HG02938 (cell line): Measurements from ENCODE around the gene GRK3.

Experiments
- ATAC-seq: cut with Tn5 transposase; IDR thresholded peaks from one replicate; pipeline ENCODE4 v1.9.1; 2021; ENCODE audit warnings: mild to moderate bottlenecking, moderate library complexity; ENCODE audit not compliant: unreplicated experiment

Gene GRK3

DNA sequence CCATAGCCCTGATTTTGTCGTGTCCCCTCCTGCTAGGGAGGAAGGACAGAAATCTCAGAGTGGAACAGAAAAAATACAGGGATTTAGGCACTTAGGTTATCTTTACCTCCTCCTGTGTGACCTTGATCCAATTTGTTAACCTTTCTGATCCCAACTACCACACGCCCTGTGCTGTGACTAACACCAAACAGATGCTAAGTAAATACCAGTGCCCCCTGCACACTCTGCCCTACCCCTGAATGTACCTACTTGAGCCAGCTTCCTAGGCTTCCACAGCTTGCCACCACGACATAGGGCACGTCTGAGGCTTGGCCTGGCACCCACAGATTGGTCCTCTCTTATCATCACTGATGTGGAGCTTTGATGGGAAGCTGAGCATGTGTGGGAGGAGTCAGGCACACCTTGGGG, 186.7 kb downstream of the GRK3 start:
- ATAC-seq, result no peak

DNA sequence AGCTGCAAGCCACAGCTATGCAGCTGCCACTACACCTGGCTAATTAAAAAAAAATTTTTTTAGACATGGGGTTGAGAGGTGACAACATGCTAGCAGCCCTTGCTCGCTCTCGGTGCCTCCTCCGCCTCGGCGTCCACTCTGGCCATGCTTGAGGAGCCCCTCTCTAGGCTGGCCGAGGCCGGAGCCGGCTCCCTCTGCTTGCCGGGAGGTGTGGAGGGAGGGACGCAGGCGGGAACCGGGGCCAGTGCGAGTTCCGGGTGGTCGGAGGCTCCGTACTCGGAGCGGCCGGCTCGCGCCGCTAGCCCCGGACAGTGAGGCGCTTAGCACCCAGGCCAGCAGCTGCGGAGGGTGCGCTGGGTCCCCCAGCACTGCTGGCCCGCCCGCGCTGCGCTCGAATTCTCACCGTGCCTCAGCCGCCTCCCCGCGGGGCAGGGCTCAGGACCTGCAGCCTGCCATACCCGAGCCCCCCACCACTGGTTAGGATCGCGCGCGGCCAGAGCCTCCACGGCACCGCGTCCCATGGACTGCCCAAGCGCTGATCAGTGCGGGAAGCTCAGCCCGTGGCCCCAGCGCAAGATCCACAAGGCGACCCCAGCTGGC, 188.2 kb downstream of the GRK3 start:
- ATAC-seq, result no peak

DNA sequence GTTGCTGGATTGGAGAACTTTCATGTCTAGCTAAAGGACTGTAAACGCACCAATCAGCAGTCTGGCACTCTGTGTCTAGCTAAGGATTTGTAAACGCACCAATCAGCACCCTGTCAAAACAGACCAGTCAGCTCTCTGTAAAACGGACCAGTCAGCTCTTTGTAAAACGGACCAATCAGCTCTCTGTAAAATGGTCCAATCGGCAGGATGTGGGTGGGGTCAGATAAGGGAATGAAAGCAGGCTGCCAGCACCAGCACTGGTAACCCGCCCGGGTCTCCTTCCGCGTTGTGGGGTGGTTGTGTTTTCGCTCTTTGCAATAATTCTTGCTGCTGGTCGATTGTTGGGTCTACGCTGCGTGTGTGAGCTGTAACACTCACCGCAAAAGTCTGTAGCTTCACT, 188.8 kb downstream of the GRK3 start:
- ATAC-seq, result no peak

DNA sequence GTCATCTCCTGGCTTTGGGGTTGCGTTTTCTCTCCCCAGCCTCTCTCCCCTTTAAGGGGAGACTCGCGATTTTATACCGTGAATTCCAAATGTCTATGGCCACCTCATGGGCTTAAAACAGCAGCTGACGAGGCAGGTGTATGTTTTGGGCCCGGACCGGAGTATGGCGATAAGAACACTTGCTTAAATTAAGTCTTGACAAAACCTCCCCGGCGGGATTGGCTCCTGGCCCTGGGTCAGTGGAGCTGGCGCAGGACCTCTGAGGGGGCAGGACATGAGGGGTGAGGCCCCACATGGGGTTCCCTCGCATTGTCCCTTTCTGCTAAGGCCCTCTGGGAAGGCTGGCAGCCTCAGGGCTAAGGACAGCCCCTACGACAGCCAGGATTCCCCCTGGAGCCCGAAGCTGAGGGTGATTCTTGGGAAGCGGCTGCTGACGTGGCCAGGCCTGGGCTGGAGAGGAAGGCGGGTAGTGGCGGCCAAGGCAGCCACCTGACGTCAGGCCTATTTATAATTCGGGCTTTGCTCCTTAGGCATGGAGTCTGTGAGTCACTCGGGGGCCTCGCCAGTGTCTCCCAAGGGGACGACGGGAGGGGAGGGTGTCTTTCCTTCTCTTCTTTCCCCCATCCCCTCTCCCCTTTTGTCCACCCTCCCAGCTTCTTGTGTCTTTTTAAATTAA, 190.2 kb downstream of the GRK3 start:
- no peak for ATAC-seq

DNA sequence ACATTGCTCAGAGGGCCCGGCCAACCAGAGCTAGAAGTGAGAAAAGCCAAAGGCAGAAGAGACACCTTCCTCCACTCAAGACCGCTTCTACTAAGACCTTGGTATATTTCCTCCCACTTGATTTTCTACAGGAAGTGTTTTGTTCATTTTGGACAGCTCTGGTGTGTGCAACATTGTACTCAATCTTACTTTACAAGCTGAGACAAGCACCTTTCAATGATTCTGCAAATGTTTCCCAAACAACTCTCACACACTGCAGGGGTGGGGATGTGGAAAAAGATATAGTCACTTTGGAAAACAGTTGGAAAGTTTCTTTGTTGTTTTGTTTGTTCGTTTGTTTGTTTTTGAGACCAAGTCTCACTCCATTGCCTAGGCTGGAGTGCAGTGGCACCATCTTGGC, 193.2 kb downstream of the GRK3 start:
- ATAC-seq, result no peak

DNA sequence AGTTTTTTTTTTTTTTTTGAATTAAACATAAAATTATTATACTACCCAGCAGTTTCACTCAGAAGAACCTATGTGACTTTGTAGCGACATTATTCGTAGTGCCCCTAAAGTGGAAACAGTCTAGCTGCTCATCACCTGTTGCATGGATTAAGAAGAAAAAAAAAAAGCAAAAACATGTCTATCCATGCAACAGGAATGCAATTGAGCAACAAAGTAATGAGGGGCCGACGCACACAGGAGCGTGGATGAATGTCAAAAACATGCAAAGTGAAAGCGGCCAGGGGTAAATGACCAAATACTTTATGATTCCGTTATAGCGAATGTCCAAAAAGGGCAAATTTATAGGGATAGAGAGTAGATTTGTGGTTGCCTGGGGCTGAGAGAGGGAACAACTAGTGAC, 193.8 kb downstream of the GRK3 start:
- no peak for ATAC-seq

DNA sequence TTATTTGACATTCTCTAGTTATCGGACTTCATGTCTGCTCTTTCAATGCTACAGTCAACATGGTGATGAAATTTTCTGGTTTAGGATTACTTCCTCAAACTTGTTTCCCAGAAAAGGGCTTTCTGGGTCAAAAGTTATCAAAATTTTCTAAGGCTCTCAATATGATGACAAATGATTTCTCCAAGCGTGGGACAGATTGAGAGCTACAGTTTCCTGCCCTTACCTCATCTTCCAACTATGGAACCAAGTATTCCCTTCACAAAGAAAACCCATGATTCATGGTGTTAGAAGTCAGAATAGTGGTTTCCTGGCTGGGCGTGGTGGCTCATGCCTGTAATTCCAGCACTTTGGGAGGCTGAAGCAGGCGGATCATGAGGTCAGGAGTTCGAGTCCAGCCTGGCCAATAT, 195.4 kb downstream of the GRK3 start:
- ATAC-seq, result no peak

DNA sequence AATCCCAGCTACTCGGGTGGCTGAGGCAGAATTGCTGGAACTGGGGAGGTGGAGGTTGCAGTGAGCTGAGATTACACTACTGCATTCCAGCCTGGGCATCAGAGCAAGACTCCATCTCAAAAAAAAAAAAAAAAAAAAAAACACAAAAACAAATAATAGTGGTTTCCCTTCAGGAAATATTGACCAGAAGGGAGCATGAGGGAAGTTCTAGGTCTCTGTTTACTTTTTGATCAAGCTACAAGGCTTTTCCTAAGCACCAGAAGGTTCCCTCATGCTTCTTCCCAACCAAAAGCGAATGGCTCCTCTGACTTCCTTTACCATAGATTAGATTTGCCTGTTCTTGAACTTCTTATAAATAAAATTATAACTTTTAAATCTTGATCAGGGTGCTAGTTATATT, 195.8 kb downstream of the GRK3 start:
- ATAC-seq, result no peak

DNA sequence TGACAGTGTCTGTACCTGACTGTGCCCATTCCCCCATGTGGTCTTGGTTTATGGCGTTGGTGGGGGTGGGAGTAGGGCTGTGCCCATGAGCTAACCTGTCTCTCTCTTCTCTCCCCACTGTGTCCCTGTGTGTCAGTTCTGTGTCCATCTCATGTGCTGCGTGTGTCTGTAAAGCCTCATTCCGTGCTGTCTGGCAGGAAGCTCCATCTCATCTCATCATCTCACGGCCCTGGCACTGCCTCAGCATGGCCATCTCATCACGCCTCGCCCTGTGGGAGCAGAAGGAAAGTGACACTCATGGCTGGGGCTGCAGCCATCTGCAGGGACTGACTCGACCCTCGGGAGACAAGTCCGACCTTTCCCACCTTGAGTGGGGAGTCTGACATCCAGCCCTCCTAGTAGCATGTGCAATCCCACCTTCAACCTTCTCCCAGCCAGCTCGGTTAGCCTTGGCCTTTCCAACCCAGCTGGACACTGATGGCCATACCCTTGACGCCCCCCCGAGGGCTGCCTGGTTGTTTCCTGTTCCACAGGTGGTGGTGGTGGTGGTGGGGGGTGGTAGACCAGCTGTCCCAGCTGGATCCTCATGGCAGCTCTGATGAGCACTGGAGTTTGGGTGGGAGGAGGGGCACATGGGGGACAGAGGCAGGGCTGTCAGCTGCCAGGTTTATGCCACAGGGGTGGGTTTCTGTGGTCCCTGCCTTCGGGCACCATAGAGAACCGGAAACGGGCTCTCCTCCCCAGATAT, 196.5 kb downstream of the GRK3 start:
- no peak for ATAC-seq

DNA sequence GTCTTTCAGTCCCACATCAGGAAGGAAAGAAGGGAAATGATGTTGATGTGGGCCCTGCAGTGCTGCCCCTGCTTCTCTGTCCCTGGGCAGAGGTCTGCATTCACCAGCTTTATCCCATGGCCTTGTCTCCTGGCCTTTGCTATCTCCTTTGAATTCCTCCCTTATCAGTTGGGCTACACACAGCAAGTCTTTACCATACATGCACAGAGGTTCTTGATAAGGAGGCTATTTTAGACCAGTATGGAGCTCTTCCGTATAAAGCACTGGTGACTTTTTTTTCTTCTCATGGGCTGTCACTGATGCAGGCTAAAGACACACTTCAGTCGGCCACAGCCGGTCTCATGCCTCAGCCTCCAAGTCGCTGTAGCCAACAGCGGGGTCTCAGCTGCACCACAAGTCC, 197.7 kb downstream of the GRK3 start:
- ATAC-seq, result no peak

DNA sequence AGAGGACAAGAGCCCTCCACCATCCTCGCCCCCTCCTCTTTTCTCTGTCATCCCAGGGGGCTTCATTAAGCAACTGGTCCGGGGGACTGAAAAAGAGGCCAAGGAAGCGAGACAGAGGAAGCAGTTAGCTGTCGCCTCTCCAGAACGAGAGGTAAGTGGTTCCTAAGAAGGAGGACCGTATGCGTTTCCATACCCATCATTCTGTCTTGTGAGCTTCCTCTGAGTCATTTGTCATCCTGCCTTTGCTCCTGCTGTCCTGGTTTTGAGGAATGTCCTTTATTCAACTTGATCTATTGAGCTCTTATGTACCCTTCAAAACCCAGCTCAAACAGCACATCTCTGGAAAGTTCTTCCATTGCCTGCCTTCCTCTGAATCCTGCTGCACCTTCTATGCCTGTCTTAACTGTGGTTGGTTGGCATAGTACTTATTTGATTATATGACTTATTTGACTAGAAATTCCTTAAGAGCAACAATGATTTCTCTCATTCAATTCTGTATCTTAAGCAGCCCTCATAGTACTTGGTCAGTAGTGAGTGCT, 198.8 kb downstream of the GRK3 start:
- no peak for ATAC-seq

DNA sequence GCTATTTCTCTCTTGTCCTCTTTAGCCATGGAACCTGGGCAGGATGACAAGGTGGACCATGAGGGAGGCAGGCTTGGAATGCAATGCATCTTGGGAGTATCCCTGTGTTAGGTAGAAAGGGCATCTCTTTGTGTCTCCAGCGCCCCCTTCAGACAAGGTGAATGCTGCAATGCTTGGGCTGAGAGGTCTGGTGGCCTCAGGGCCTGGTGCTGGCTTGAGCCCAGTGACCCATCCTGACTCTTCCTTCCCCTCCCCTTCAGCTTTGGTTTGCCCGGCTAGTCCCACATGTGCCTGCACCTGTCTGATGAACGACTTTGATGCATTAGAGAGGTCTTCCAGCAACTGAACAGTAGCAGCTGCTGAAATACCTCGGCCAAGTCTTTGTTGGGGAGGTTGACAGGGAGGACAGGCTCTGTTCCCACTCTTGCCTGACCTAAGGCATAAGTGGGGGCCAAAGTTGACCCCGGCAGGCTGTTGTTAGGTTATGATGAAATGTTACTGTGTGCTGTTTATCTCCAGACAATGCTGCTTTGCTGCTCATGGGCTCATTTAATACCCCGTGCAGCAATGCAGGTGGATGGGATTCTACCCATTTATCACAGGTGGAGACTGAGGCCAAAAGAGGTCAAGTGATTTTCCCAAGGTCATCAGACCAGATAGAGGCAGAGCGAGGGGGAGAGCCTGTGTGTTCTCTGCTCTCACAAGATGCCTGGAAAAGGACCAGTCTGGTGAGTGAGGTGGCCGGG, 200.0 kb downstream of the GRK3 start:
- no peak for ATAC-seq

DNA sequence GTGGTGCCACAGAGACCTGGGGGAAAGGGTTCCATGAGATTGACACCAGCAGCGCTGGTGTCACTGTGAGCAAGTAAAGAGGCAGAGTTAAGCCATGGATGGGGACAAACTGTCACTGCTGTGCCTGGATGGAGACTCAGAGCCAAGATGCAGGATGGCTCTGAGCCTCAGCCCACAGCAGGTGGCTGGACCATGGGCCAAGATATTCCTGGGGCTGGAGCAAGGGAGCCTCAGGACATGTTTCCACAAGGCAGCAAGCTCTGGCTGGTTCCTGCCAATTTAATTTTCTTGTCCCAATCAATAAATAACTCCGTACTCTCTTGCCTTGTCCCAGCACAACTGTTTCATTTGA, 200.5 kb downstream of the GRK3 start:
- no peak for ATAC-seq

DNA sequence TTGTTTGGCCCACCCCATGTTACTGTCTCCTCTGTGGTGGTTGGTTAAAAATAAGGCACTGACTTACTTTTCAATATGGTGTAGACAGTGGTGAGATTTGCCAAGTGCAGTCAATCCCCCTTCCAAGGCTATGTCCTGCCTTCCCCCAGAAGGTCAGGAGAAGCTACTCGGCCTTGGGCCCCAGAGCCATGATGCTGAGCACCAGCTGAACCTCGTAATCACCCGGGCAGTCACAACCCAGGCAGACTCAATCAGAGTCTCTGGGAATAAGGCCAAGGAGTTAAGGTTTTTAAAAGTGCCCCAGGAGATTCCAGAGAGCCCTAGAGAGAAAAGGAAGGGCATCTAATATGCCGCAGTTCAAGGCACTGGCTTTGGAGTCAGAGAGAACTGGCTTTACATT, 201.3 kb downstream of the GRK3 start:
- ATAC-seq, result no peak

DNA sequence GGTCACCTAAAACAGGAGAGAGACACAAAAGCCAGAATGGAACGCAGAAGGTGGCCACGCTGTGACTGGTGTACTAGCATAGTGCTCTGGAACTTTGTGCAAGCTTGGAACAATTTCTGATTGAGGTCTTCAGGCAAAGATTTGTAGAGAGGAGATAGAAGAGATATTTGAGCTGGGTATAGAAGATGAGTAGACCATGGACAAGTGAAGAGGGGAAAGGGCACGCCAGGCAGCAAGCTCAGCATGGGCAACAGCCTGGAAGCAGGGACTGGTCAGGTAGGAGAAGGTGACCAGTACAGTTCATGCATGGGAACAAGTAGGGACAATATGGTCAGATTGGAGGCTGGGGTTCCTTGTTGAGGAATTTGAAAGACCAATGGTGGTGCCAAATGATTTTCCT, 201.9 kb downstream of the GRK3 start:
- no peak for ATAC-seq

DNA sequence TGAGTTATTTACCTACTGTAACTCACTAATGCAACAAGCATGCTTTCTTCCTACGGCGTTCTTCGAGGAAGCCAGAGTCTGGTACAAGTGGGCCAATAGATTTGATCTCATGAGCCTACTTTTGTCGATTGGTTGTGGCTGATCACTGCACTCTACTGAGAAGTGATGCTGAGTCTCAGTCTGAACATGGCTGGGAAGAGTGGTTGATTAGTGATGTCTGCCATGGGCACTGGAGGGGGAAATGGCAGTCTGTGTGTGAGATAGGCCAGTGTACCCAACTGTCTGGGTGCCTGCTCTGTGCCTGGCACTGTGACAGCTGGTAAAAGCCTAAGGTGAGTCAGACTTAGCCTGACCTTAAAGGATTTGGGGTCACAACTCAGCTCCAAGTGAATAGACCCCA, 205.9 kb downstream of the GRK3 start:
- no peak for ATAC-seq

DNA sequence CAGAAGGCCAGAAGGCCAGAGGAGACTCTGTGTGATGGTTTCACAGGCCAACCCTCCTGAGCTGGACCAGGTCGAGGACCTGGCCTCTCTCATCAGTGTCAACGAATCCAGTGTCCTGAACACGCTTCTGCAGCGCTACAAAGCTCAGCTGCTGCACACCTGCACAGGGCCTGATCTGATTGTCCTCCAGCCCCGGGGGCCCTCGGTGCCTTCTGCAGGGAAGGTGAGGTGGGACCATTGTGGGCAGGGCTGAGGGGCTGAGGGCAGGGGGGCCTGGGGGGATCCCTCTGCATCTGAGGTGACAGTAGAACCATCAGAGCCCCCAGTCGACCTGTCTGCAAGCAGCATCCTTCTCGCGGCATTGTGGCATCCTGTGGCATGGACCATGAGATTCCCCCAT, 207.8 kb downstream of the GRK3 start:
- no peak for ATAC-seq

DNA sequence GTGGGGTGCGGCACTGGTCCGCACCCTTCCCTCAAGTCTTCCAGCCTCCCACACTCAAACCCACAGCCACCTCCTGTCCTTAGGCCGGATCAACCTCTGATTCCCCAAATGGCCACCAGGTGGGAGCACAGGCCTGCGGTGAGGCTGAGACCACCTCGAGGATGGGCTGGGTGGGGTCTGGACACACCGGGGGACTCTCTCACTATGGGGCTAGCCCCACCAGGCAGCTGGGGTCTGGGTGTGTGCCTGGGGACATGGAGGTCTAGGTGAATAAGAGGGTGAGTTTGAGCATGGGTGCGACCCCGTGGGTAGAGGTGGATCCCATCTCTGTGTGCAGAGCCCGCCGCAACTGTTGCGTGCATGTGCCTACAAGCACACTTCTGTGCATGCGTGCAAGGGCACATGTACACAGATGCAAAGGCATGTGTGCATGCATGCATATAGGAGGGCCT, 210.1 kb downstream of the GRK3 start:
- no peak for ATAC-seq

DNA sequence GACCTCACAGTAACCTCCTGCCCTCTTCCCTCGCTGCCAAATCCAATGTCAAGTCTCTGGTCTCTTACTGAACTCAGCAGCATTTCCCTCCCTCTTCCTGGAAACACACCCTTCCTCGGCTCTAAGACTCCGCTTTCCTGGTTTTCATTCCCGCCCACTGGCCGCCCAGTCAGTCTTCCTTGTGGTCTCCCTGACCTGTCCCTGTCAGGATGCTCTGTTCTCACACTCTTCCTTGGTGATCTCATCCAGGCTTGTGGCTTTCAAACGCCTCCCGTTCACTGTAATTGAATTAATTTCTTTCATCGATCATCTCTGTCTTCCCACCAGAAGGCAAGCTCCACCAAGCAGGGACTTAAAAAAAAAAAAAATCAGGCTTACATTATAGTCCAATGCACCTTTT, 211.1 kb downstream of the GRK3 start:
- no peak for ATAC-seq

DNA sequence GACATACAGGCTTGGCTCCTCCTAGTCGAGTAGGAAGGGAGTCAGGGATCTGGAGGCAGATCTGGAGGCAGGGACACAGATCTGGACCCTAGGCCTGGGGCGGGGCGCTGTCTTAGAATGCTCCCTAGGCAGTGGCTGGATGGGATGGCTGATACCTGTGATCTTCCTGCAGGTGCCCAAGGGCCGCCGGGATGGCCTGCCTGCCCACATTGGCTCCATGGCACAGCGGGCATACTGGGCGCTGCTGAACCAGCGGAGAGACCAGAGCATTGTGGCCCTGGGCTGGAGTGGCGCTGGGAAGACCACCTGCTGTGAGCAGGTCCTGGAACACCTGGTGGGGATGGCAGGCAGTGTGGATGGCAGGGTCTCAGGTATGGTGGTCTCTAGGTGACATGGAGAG, 212.9 kb downstream of the GRK3 start:
- no peak for ATAC-seq

DNA sequence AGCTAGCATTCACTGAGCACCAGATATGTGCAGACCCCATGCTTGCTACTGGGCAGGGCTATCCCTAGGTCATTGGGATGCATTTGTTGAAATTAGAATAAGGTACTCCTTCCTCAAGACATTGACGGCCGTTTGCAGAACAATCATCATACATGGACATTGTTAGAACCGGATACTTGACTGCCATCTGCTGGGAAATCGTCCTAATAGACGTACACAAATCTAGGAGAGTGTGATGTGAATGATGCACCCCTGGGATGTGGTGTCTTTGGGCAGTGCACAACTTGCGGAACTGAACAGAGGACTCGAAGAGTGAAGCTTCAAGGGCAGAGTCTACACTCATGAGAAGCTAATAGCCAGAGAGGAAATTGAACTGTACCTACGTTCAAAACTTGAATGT, 213.4 kb downstream of the GRK3 start:
- ATAC-seq, result no peak
